ENCODE measurements around the gene EDC3. TPM values are rescaled to one million over a fixed set of nuclear protein-coding genes. Genes with fewer than 3 reads are reported as not detected.

Gene EDC3
- total and polyA plus RNA-seq, 2 of the 4 experiments (the other 2 are of a cell fraction), result 16.8 to 38.0 TPM

DNA sequence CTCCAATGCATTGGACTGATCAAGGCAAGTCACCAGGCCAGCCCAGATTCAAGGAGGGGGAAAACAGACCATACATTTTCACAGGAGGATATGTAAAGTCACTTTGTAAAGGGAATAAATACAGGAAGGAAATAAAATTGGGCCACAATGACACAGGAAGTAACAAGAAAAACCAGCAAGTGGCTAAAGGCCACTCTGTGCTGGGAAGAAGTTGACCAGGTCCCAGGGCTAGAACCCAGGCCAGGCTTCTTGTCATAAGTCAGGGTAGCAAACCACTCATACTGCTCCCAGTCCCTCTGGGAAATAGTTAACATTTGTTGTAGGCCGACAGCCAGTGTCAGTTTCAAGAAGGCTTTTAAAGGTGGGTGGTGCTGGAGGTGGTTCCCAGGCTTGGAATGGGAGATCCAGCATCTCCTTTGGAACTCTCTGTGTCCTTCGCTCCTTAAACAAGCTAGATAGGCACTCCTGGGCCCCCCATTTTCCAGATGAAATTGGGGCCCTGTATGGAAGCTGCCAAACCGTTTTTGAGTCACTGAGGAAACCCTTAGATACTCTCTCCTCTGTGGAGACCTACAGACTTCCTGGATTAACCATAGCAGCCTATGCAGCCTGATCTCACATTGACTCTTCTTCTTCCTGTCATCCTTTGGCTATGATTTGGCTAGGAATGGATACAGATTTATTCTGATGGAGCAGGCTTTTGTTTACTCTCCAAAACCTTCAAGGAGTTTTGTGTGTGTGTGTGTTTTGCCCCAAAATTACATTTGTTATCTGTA lies 14.7 kb upstream of the EDC3 start:
- Histone ChIP-seq H2BK20ac (ENCODE audit: low read depth, low read length) (no peak overlapping the region), H2AFZ (replicated peaks; ENCODE audit: low read length, poor library complexity) (no peak overlapping the region), H2AK5ac (ENCODE audit: low read depth, low read length) (no peak overlapping the region), H3K27ac (ENCODE audit: insufficient read depth, low read length) (no peak overlapping the region), H3K9me1 (ENCODE audit: insufficient read depth, low read length) (no peaks in the 10 kb centered on the region), H3K56ac (ENCODE audit: extremely low read depth, insufficient read depth, low read length) (no peak overlapping the region), H3K4me2 (ENCODE audit: low read depth, low read length) (no peak overlapping the region), H4K20me1 (ENCODE audit: insufficient read depth, low read length) (no peaks in the 10 kb centered on the region), H3K4me1 (ENCODE audit: control insufficient read depth, insufficient read depth, low read length) (no peaks in the 10 kb centered on the region), H4K8ac (ENCODE audit: low read depth in 2 of 2, low read length in 2 of 2) (no peak overlapping the region), H3K18ac (ENCODE audit: low read depth, low read length) (no peak overlapping the region), H2BK120ac (ENCODE audit: low read depth, low read length) (no peak overlapping the region), H3K14ac (replicated peaks; ENCODE audit: low read depth, low read length) (no peak overlapping the region), H3K23ac (ENCODE audit: low read depth, low read length) (no peak overlapping the region), H2BK5ac (ENCODE audit: low read depth, low read length, poor library complexity, severe bottlenecking) (no peak overlapping the region), H3K9ac (ENCODE audit: low read depth, low read length) (no peak overlapping the region), H3K36me3 (ENCODE audit: control insufficient read depth, insufficient read depth, low read length) (no peaks in the 10 kb centered on the region), H3K9me3 (ENCODE audit: control insufficient read depth, insufficient read depth, low read length) (no peaks in the 10 kb centered on the region), H2AK9ac (replicated peaks; ENCODE audit: low read depth, low read length, poor library complexity) (no peak overlapping the region), H3K4me3 (ENCODE audit: insufficient read depth, low read depth, low read length) (no peak overlapping the region), H4K91ac (ENCODE audit: insufficient read depth, low read depth, low read length) (no peak overlapping the region), H3K4ac (ENCODE audit: low read depth, low read length) (no peak overlapping the region), H4K5ac (ENCODE audit: low read depth, low read length) (no peak overlapping the region), H3K79me1 (ENCODE audit: low read depth in 1 of 2, low read length in 2 of 2) (no peaks in the 10 kb centered on the region), H2BK15ac (ENCODE audit: low read depth, low read length) (no peak overlapping the region), H3K27me3 (ENCODE audit: control insufficient read depth, insufficient read depth, low read length) (peaks cover 27% of the 10 kb centered on the region)
- DNase-seq, result no peak
- POLR2A ChIA-PET (ENCODE audit: unreplicated experiment), result no interaction called here
- dilution Hi-C loops (cut with HindIII; ENCODE audit: low sequenced_read_pairs, unreplicated experiment), result no loop called here
- in situ Hi-C loops (cut with MboI; ENCODE audit: low sequenced_read_pairs), result no loop called here
- TF ChIP-seq FOS (IDR thresholded peaks at IDR 0.05; ENCODE audit: low read depth, low read length), result no peak
- TF ChIP-seq, protein P1, sequence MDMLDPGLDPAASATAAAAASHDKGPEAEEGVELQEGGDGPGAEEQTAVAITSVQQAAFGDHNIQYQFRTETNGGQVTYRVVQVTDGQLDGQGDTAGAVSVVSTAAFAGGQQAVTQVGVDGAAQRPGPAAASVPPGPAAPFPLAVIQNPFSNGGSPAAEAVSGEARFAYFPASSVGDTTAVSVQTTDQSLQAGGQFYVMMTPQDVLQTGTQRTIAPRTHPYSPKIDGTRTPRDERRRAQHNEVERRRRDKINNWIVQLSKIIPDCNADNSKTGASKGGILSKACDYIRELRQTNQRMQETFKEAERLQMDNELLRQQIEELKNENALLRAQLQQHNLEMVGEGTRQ (IDR thresholded peaks at IDR 0.05; ENCODE audit: low read depth, low read length), result no peak
- TF ChIP-seq CEBPB (IDR thresholded peaks at IDR 0.05; ENCODE audit: low read depth, low read length), result no peak
- TF ChIP-seq RAD21 (IDR thresholded peaks at IDR 0.05; ENCODE audit: low read length), result no peak
- no peak for TF ChIP-seq BHLHE40 (IDR thresholded peaks at IDR 0.05; ENCODE audit: low read depth, low read length)
- ATAC-seq (ENCODE audit: low read depth), result no peak
- no TSS peak for BruUV-seq (replicated peaks)
- CTCF ChIA-PET, result interaction anchor here (0.6 kb wide), 1 partner anchor 7 kb away, joined by 4 read pairs; no protein-coding TSS in a partner anchor
- WGBS, 2 experiments (ENCODE audit: extremely low coverage in 2 of 2, insufficient read length in 1 of 2), result no CpG with 5 or more reads among the region's 3 CpGs
- intact Hi-C loops (cut with micrococcal nuclease), result no loop called here

Measured in IMR-90 (cell line).